Airway epithelial cell (primary cell): Measurements from ENCODE around the gene CACNA2D4. TPM values are rescaled to one million over a fixed set of nuclear protein-coding genes. Genes with fewer than 3 reads are reported as not detected.

Source experiments
- total RNA-seq: library from RNA; depleted of rRNA; stranded (reverse); fragments of >200 nt; gene quantifications from 2 replicates; pipeline ENCODE4 v1.2.3, GENCODE V29; 2015

CACNA2D4 gene
- 0.71 TPM in 1 of 2 replicates, not detected in the other for total RNA-seq

GRCh38 chr12:1918081-1918883, at the start of gene CACNA2D4:
CACNA2D4 (minus strand) TSS chr12:1918652; CDS start chr12:1918473, 179 bp downstream.

GRCh38 chr12:1820191-1820895, 98.1 kb downstream of the CACNA2D4 start, which contains the start of gene LRTM2:
LRTM2 (plus strand) TSS chr12:1820565; CDS start chr12:1828149, 7,584 bp downstream.

Other genes starting within 250 kb of the CACNA2D4 start
- gene ADIPOR2, start 227.6 kb downstream of the CACNA2D4 start, total RNA-seq = 19.7 and 30.5 TPM in 2 replicates
- gene LRTM2, start 98.1 kb downstream of the CACNA2D4 start, total RNA-seq = not detected in 2 replicates
- gene DCP1B, start 85.8 kb upstream of the CACNA2D4 start, total RNA-seq = 8.8 and 9.6 TPM in 2 replicates
- gene CACNA1C, start 134.3 kb upstream of the CACNA2D4 start, total RNA-seq = not detected in 2 replicates